ENCODE measurements around the gene NR1D1. TPM values are rescaled to one million over a fixed set of nuclear protein-coding genes. Genes with fewer than 3 reads are reported as not detected.
A peak's percentile ranks its signal among the peaks of the same experiment; 100 is the strongest.

NR1D1 gene
- total and polyA plus RNA-seq, 2 of the 13 experiments (the other 11 are each of a cell fraction or from before 2014, with no cell fraction given) = 2.1 to 2.7 TPM

DNA sequence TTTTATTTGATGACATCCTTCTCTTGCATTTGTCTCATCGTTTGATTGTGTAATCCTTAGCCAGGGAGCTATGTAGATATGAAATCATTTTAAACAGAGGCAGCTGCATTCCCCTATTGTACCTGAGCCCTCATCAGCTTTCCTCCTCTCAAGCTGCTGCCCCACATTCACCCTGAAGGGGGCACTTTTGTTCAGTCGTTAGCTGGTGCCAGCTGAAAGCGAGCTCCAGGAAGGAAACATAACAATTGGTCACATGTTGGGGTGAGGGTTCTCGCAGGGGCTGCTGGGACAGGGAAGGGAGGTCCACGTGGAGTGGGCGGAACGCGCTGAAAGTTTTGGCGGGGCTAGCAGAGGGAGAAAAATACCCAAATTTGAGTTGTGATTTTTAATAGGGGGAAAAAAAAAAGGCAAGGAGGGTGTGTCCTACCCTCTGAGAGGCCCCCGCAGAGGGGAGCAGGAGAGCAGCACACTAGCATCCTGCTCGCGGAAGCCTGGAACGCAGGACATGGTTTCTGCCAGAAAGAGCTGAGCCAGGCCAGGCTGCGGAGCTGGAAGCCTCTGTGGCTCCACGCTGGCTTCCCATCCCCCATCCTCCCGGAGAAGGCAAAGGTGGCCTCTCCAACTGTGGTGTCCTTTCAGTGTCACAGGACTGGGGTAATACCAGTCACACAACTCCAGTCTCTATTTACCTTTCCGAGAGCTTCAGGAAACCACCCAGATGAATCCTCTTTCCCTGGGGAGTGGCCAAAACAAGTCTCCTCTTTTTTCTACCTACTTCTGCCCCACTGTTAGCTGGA, 12.9 kb upstream of the NR1D1 start (continued):
- TF ChIP-seq, protein P1, sequence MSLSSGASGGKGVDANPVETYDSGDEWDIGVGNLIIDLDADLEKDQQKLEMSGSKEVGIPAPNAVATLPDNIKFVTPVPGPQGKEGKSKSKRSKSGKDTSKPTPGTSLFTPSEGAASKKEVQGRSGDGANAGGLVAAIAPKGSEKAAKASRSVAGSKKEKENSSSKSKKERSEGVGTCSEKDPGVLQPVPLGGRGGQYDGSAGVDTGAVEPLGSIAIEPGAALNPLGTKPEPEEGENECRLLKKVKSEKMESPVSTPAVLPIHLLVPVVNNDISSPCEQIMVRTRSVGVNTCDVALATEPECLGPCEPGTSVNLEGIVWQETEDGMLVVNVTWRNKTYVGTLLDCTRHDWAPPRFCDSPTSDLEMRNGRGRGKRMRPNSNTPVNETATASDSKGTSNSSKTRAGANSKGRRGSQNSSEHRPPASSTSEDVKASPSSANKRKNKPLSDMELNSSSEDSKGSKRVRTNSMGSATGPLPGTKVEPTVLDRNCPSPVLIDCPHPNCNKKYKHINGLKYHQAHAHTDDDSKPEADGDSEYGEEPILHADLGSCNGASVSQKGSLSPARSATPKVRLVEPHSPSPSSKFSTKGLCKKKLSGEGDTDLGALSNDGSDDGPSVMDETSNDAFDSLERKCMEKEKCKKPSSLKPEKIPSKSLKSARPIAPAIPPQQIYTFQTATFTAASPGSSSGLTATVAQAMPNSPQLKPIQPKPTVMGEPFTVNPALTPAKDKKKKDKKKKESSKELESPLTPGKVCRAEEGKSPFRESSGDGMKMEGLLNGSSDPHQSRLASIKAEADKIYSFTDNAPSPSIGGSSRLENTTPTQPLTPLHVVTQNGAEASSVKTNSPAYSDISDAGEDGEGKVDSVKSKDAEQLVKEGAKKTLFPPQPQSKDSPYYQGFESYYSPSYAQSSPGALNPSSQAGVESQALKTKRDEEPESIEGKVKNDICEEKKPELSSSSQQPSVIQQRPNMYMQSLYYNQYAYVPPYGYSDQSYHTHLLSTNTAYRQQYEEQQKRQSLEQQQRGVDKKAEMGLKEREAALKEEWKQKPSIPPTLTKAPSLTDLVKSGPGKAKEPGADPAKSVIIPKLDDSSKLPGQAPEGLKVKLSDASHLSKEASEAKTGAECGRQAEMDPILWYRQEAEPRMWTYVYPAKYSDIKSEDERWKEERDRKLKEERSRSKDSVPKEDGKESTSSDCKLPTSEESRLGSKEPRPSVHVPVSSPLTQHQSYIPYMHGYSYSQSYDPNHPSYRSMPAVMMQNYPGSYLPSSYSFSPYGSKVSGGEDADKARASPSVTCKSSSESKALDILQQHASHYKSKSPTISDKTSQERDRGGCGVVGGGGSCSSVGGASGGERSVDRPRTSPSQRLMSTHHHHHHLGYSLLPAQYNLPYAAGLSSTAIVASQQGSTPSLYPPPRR (CRISPR knock-in tag; IDR thresholded peaks at IDR 0.05; ENCODE audit: borderline replicate concordance) = peak; percentile 67; the same call in 1 of the 2 replicates
- TF ChIP-seq HNF4A (CRISPR knock-in tag; IDR thresholded peaks at IDR 0.05) = peak; percentile 63
- peak; percentile 37 for TF ChIP-seq IKZF4 (CRISPR knock-in tag; IDR thresholded peaks at IDR 0.05; ENCODE audit: borderline replicate concordance, low read depth, not compliant biosample characterization)
- 0 out of 2 replicates have a peak, but pooled peaks have one; percentile 79 for TF ChIP-seq PCBP1 (IDR thresholded peaks at IDR 0.05; ENCODE audit: borderline replicate concordance, low read depth, low read length)
- TF ChIP-seq KLF13 (CRISPR knock-in tag; IDR thresholded peaks at IDR 0.05) = no peak
- TF ChIP-seq, protein P2, sequence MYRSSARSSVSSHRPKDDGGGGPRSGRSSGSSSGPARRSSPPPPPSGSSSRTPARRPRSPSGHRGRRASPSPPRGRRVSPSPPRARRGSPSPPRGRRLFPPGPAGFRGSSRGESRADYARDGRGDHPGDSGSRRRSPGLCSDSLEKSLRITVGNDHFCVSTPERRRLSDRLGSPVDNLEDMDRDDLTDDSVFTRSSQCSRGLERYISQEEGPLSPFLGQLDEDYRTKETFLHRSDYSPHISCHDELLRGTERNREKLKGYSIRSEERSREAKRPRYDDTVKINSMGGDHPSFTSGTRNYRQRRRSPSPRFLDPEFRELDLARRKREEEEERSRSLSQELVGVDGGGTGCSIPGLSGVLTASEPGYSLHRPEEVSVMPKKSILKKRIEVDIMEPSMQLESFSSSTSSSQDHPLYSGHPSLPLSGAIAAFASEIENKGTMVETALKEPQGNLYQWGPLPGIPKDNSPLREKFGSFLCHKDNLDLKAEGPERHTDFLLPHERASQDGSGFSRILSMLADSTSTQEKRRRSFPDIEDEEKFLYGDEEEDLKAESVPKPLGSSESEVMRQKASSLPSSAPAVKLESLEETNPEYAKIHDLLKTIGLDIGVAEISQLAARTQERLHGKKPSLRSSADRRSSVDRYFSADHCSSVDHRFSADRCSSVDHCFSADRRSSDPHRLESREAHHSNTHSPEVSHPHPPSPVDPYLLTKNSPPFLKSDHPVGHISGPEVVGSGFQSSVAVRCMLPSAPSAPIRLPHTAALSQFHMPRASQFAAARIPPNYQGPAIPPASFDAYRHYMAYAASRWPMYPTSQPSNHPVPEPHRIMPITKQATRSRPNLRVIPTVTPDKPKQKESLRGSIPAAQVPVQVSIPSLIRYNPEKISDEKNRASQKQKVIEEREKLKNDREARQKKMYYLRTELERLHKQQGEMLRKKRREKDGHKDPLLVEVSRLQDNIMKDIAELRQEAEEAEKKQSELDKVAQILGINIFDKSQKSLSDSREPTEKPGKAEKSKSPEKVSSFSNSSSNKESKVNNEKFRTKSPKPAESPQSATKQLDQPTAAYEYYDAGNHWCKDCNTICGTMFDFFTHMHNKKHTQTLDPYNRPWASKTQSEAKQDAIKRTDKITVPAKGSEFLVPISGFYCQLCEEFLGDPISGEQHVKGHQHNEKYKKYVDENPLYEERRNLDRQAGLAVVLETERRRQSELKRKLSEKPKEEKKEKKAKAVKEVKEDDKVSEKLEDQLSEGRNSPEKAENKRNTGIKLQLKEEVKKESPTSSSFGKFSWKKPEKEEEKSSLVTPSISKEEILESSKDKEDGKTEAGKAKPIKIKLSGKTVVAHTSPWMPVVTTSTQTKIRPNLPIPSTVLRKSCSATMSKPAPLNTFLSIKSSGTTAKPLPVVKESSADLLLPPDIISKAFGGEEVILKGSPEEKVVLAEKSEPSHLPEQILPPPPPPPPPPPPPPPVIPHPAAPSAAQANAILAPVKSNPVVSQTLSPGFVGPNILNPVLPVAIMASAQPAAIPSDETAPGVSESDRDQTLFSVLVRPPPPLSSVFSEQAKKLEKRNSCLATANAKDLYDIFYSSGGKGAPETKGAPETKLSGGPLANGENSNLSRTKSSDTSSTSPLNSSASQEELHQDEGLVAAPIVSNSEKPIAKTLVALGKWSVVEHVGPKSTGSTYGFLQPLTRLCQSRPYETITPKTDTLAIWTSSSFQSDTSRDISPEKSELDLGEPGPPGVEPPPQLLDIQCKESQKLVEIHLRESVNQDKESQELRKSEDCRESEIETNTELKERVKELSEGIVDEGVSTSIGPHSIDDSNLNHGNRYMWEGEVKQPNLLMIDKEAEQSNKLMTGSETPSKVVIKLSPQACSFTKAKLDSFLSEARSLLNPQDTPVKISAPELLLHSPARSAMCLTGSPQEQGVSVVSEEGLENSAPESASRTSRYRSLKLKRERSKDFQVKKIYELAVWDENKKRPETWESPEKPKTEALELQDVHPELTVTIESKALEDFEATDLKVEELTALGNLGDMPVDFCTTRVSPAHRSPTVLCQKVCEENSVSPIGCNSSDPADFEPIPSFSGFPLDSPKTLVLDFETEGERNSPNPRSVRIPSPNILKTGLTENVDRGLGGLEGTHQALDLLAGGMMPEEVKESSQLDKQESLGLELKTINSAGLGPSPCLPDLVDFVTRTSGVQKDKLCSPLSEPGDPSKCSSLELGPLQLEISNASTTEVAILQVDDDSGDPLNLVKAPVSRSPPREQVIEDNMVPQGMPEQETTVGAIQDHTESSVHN (CRISPR knock-in tag; IDR thresholded peaks at IDR 0.05) = no peak
- TF ChIP-seq MIER3 (CRISPR knock-in tag; IDR thresholded peaks at IDR 0.05; ENCODE audit: borderline replicate concordance) = peak; percentile 84; the same call in 1 of the 2 replicates
- TF ChIP-seq ZNF251 (CRISPR knock-in tag; IDR thresholded peaks at IDR 0.05) = no peak
- TF ChIP-seq, protein P3, sequence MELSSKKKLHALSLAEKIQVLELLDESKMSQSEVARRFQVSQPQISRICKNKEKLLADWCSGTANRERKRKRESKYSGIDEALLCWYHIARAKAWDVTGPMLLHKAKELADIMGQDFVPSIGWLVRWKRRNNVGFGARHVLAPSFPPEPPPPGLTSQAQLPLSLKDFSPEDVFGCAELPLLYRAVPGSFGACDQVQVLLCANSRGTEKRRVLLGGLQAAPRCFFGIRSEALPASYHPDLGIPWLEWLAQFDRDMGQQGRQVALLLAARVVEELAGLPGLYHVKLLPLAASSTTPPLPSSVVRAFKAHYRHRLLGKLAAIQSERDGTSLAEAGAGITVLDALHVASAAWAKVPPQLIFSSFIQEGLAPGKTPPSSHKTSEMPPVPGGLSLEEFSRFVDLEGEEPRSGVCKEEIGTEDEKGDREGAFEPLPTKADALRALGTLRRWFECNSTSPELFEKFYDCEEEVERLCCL (CRISPR knock-in tag; IDR thresholded peaks at IDR 0.05; ENCODE audit: borderline replicate concordance) = no peak; the same call in 1 of the 2 replicates
- TF ChIP-seq, protein P4, sequence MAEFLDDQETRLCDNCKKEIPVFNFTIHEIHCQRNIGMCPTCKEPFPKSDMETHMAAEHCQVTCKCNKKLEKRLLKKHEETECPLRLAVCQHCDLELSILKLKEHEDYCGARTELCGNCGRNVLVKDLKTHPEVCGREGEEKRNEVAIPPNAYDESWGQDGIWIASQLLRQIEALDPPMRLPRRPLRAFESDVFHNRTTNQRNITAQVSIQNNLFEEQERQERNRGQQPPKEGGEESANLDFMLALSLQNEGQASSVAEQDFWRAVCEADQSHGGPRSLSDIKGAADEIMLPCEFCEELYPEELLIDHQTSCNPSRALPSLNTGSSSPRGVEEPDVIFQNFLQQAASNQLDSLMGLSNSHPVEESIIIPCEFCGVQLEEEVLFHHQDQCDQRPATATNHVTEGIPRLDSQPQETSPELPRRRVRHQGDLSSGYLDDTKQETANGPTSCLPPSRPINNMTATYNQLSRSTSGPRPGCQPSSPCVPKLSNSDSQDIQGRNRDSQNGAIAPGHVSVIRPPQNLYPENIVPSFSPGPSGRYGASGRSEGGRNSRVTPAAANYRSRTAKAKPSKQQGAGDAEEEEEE (CRISPR knock-in tag; IDR thresholded peaks at IDR 0.05; ENCODE audit: borderline replicate concordance) = peak; percentile 91; the same call in 1 of the 2 replicates
